SIG-M5 (cell line): ENCODE measurements around the gene MPPED2.

Source experiments
- DNase-seq: peaks from one replicate; lab custom pipeline; 2025; lab: John Stamatoyannopoulos, UW

MPPED2 gene

DNA sequence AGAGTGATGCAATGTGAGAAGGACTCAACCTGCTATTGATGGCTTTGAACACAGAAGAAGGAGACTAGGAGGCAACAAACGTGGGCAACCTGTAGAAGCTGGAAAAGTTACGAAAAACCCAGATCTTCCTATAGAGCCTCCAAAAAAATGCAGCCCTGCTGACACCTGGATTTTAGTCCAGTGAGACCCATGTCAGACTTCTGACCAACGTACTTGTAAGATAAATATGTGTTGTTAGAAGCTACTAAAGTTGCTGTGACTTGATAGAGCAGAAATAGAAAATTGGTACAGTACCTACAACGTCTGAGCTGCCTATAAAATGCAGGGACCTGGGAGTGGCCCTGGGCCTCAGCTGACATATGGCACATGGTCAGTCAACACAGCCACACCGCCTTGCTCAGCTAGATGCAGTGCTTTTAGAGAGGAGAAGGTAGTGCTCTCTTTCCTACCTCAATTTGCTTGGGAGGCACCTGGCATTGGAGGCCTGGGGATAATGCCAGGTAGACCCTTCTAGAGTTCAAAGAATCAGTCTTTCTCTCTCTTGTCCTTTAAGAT, 165.8 kb downstream of the MPPED2 start:
- no peak for DNase-seq

- no peak for DNase-seq
Observed at GRCh38 chr11:30414806-30415205, 171.3 kb downstream of the MPPED2 start.

- no peak for DNase-seq
Observed at GRCh38 chr11:30414244-30414643, 171.9 kb downstream of the MPPED2 start.

- DNase-seq: no peak
Observed at GRCh38 chr11:30412509-30412908, 173.6 kb downstream of the MPPED2 start.

DNA sequence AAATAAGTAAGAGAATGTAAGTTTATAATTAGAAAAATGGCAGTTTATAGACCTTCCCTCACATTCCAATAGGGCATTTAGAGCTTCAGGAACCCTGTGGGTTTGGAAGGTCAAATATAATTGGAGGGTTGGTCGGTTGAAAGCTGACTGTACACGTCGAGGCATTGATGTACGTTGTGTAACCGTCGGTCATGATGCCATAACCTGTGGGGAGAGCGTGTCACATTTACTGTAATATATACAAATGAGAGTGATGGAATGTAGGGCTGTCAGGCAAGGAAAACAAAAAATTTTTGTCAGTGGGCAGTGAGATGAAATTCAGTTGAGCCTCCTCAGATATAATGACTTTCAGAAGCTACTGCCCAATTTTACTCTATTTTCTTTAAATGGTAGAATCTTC, 174.8 kb downstream of the MPPED2 start:
- DNase-seq: no peak

- no peak for DNase-seq
Observed at GRCh38 chr11:30406978-30407762, 179.0 kb downstream of the MPPED2 start.

DNA sequence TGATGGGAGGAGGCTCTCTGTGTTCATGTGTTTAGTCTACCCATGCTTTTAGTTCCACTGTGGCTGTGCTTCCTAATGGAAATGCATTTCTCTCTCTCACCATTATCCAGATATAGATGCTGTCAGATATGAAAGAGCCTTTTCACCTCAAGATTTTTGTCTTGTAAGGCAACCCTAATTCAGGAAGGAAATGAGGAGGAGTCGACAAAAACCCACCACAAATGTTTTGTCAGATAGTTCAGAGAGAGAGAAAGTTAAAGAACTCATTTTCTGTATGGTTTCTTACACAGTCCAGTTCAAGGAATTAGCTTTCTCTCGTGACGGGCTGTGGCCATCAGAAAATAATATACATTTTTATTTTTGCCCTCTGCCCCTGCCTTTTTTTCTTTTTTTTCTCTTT, 180.8 kb downstream of the MPPED2 start:
- no peak for DNase-seq

- no peak for DNase-seq
Observed at GRCh38 chr11:30404136-30404535, 182.0 kb downstream of the MPPED2 start.

DNA sequence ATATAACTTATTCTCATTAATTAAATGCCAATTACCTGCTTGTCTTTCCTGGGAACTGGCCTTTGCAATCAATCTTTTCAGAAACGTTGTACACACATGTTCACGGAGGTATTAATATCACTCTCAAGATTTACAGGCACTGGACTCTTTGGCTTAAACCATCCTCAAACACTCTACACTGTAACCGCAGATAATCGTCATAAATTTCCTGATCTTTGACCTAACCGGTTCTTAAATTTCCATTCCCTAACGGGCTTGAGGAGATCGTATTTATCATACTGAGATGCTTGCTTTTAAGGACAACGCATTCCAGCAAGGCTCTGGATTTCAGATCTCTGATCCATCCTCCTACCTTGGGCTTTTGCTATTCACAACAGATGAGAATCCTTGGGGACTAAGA, 190.4 kb downstream of the MPPED2 start:
- no peak for DNase-seq

GRCh38 chr11:30393012-30393411, 193.1 kb downstream of the MPPED2 start:
- no peak for DNase-seq

DNA sequence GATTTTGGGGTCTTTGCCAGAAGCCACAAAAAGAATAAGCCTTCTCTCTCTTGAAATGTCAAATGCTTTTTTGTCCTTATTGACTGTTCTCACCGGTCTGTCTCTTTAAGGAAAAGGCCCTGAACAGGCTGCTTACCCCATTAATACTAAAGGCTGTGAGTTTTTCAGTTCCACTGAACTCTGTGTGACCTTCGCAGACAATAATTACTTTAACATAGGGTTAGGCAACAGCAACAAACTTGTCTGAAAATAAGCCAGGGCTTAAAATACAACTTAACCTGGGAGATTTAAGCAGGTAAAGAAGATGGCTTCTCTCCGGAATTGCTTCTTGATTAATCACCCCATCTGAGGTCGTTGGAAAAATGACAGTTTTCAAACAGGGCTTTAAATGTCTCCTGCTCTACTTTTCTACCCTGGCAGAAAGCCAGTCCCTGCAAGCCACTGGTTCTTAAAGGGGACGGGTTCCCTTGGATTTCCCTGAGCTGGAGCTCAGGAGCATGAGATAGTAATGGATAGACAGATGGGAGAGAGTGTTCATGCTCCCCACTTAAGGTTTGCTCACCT, 193.8 kb downstream of the MPPED2 start:
- no peak for DNase-seq

DNA sequence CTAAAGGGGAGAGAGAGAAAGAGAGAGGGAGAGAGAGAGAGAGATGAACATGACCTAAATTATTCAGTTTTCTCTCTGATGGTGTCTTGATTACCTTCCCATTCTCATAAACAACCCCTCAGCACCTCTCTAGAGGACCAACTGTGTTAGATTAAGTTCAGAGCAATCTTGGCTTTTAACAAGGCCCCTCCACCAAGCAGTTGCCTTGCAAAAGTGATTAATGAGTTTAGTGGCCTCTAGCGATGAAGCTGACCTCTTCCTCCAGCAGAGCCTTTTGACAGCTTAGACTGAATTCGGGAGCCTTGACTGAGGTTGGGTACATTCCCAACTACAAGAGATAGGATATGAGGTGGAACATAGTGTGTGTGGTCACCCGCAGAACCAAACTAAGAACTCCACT, 197.2 kb downstream of the MPPED2 start:
- DNase-seq: no peak

DNA sequence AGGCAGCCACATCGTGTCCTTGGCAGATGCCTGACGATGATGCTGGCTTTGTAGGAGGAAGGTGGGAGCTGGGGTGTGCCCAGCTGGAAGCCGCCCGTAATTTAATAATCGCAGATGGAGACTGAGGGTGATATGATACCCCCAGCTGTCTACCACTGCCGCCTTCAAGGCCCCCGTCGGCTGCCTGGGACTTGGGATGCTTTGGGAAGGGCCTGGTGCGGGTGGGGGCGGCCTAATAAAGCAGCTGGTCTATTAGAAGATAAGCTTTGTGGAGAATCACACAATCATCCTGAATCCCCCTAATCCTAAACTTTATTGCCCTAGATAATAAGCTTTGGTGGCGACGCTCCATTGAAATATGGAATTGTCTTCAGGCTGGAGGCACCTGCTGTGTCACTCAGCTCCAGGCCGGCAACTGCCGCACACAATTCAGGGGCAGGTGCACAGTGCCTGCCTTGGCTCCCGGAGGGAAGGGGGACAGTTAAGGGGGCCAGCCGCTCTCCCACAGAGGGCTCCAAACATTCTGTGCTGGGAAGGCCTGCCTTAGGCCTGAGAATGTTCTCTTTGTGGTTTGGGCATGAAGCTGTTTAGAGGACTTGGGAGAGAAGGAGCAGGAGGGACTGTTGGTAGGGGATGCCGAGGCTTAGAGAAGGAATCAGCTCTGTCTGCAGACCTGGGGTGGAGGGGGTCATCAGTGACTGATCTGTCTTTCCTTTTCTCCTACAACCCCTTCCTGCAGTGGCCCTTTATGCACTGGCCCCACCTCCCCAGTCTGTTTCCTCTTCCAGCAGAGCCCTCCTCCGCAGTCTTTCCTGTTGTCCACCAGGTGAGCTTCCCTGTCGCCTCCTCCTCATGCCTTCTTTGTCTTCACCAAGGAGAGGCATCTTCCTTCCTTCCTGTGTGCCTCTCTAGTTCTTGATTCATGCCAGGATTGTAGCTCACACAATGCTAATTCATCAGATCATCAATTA, 198.0 kb downstream of the MPPED2 start:
- DNase-seq: no peak

DNA sequence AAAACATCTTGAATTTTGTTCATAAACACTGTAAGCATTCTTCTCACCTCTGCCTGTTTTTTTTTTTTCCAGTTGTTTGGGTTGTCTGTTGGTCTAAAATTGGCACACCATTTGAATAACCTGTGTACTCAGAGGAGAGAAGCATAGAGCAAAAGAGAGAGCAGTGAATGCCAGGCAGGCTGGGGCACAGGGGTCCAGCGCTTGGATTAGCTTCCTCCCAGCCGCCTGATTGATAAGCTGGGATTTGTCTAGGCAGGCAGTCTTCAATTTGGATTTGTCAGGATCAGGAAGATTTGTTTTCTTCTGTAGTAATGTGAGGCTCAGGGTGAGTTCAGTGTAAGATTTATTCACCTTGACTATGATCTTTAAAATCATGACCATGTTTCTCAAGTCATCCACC, 204.3 kb downstream of the MPPED2 start:
- DNase-seq: no peak

- DNase-seq: no peak
Observed at GRCh38 chr11:30380846-30381245, 205.3 kb downstream of the MPPED2 start.

GRCh38 chr11:30377347-30377746, 208.8 kb downstream of the MPPED2 start:
- DNase-seq: no peak

DNA sequence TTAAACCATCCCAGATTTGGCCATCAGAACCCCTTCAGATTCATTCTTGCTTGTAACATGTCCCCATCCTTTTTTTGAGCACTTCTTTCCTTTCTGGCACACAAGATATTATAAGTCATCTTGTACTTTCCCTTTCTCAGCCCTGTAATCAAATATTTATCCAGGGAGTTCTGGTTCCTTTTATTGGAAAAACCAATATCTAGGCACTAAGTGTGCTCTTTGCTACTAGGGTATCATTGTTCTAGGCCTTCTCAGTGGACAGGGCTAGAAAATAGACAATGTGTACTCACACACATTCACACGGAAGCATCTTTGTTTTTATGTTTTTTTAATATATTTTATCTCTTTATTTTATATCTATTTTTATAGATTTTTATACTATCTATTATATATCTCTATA, 216.0 kb downstream of the MPPED2 start:
- no peak for DNase-seq

GRCh38 chr11:30368394-30368793, 217.8 kb downstream of the MPPED2 start:
- no peak for DNase-seq

DNA sequence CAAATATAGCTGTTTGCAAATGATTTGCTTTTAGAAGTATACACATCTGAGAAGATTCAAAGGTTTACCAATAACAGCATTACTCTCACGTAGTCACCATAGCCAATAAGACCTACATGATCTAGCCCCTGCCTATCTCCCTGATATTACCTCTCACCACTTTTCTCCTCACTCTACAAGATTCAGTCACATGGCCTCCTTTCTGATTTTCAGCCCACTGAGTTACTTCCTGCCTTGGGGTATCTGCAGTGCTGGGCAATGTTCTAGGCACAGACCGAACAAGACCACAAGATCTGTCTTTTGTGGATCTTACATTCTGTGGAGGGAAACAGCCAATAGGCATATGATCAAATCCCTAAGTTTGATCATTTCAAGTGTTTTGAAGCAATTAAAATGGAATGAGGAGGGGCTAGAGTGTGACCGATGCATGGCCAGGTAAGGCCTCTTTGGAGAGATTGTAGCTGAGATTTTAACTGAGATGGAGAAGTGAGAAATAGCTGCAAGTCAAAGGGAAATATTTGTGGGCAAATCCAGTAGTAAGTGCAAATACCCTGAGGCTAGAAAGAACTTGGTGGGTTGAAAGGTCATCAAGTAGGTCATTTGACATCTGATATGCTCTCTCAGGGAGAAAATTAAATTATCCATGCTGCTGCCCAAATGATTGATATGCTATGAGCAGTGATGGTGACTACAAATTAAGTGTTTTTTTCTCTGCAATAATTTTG, 220.2 kb downstream of the MPPED2 start:
- DNase-seq: no peak

GRCh38 chr11:30364837-30365482, 221.2 kb downstream of the MPPED2 start:
- DNase-seq: no peak

DNA sequence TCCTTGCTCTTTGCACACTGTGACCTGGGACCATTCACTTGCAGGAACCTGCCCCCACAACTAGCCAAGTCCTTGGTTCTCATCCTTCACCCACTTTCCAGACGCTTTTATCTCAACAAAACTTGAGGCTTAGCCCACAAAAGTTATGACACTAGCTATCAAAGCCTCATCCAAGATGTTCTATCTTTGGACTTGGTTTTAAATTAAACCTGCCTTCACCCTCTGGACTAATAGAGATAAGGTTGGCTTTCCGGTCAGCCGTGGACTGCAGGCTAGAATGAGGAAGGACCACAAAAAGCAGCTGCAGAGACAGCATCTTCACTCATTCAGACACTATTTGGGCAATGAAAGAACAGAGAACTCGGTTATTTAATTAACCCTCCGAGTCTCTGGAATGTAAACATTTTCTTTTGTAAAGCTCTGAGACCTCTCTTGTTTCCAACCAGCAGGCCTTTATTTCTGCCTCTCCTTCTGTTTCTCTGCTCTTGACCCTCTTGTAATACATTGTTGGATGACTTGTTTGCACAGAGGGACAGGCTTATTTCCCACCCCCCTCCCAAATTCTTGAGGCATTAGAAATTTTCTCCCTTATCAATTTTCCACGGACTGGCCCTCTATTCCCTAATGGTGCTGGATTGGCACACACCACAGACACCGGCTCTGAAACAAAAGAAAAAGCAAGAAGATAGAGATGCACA, 221.9 kb downstream of the MPPED2 start:
- DNase-seq: no peak
